ENCODE results near the gene KRT80. TPM values are rescaled to one million over a fixed set of nuclear protein-coding genes. Genes with fewer than 3 reads are reported as not detected.

The KRT80 gene
- total and polyA plus RNA-seq, 7 donors: 0.11 to 14.0 (median 0.44) TPM

DNA sequence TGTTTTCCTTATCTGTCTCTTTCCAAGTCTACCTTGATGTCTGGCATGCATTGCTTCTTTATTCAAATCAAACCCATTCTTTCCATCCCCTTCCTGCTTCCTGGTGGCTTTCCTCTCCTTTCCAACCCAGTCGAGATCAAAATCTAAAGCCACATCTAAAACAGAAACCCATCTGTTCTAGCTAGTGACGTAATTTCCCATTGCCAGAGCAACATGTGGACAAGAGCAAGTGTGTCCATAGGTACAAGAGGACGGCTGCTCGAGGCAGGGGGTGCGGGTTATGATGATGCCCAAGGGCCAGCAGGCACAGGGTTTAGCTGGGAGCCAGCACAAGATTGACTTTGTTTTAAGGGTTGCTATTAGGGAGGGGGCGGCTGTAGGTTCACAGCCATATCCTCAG is 7.0 kb downstream of the KRT80 start:
- TF ChIP-seq, protein P1, sequence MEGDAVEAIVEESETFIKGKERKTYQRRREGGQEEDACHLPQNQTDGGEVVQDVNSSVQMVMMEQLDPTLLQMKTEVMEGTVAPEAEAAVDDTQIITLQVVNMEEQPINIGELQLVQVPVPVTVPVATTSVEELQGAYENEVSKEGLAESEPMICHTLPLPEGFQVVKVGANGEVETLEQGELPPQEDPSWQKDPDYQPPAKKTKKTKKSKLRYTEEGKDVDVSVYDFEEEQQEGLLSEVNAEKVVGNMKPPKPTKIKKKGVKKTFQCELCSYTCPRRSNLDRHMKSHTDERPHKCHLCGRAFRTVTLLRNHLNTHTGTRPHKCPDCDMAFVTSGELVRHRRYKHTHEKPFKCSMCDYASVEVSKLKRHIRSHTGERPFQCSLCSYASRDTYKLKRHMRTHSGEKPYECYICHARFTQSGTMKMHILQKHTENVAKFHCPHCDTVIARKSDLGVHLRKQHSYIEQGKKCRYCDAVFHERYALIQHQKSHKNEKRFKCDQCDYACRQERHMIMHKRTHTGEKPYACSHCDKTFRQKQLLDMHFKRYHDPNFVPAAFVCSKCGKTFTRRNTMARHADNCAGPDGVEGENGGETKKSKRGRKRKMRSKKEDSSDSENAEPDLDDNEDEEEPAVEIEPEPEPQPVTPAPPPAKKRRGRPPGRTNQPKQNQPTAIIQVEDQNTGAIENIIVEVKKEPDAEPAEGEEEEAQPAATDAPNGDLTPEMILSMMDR (IDR thresholded peaks at IDR 0.05): no peak
- DNase-seq (no peak), ATAC-seq (no peak)
- H3K27me3 ChIP-seq (ENCODE audit: insufficient read depth in 3 of 3, low read length in 2 of 3): no peaks in the 10 kb centered on the region
- H3K4me3 ChIP-seq: no peak overlapping the region
- WGBS, 3 donors: 67 to 78% (median 71%) methylated on average over 6 of the region's 6 CpGs
- no peaks in the 10 kb centered on the region for H3K36me3 ChIP-seq (ENCODE audit: insufficient read depth in 1 of 2, low read depth in 1 of 2)
- H3K9me3 ChIP-seq: no peaks in the 10 kb centered on the region
- peaks cover 8% of the 10 kb centered on the region for H3K4me1 ChIP-seq
- no peak overlapping the region for H3K27ac ChIP-seq
- intact Hi-C loops (cut with DNase I): loop anchor here in 1 of 2 donors (1.0 kb wide), 1 partner anchor 18 kb away; no protein-coding TSS in a partner anchor

DNA sequence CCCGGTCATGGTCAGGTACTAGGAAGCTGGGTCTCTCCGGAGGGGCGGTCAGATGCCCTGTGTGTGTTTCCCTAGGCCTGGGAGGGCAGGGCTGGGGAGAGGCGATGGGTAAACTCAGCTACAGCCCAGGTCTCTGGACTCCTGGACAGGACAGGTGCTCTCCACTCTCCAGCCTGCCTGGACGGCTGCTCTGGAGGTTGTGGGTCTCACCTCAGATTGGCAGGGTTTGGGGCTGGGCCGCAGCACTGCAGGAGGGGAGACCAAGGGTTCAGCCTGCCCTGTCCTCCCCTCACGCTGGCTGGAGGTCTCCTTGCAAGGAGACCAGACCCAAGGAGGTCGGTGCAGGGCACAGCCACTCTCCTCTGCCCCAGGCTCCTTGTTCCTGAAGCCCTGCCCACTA is 7.8 kb downstream of the KRT80 start:
- Histone ChIP-seq H3K27ac (no peak overlapping the region), H3K9me3 (no peaks in the 10 kb centered on the region), H3K36me3 (ENCODE audit: insufficient read depth in 1 of 2, low read depth in 1 of 2) (no peaks in the 10 kb centered on the region), H3K27me3 (ENCODE audit: insufficient read depth in 3 of 3, low read length in 2 of 3) (no peaks in the 10 kb centered on the region), H3K4me3 (no peak overlapping the region), H3K4me1 (peaks cover 8% of the 10 kb centered on the region)
- ATAC-seq (no peak), DNase-seq (no peak)
- 78 to 89% (median 85%) methylated on average over 8 of the region's 8 CpGs for WGBS, 3 donors
- TF ChIP-seq, protein P1 (IDR thresholded peaks at IDR 0.05): no peak
- intact Hi-C loops (cut with DNase I): no loop called here

DNA sequence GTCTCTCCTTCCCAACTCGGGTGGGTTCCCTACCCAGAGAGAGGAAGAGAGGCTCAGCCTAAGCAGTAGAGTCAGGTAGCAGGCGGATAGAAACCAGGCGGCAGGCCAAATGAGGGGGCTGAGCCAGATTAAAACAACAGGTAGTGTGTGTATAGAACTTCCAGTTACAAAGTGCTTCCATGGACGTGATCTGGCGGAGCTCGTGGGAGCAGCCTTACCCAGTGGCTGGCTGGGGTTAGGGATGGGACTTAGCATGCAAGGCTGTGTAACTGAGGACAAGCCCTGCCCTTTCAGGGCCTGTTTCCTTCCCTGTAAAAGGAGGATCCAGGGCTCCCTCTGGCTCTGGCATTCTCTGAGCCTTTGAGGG is 8.3 kb downstream of the KRT80 start:
- peaks cover 8% of the 10 kb centered on the region for H3K4me1 ChIP-seq
- 67 to 74% (median 70%) methylated on average over 6 of the region's 6 CpGs for WGBS, 3 donors

DNA sequence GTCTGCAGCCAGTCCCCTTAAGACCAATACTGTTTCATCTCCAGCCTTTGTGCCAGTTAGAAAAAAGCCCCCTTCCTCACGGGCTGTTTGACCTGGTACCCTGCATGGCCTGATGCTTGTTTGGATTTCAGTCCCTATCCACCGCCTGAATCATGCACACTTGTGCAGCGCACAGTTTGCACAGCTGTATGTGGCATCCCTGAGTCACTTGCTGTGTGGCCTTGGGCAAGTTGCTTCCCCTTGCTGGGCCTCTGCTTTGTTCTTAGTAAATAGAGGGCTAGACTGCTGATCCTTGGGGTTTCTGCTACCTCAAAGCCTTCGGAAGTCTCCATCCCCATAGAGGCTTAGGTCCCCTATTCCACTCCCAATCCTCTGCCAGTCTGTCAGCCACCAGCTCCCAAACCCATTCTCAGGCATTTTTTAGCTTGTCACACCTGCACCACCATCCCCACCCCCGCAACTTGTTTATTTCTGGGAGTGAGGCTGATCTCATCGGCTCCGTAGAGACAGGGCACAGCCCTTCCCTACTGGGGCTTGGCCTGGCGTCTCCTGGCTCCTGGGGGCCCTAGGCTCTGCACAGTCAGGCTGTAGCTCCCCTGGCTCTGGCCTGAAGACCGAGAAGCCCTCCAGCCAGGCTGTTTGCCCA is 8.8 kb downstream of the KRT80 start:
- H3K27me3 ChIP-seq (ENCODE audit: insufficient read depth in 3 of 3, low read length in 2 of 3): no peaks in the 10 kb centered on the region
- TF ChIP-seq, protein P1 (IDR thresholded peaks at IDR 0.05): no peak
- DNase-seq (no peak), ATAC-seq (peak in 2 of 4 donors; percentile 7 to 32)
- H3K36me3 ChIP-seq (ENCODE audit: insufficient read depth in 1 of 2, low read depth in 1 of 2): no peaks in the 10 kb centered on the region
- H3K9me3 ChIP-seq: no peaks in the 10 kb centered on the region
- no peak overlapping the region for H3K4me3 ChIP-seq
- H3K4me1 ChIP-seq: peaks cover 8% of the 10 kb centered on the region
- 62 to 82% (median 73%) methylated on average over 9 of the region's 9 CpGs for WGBS, 3 donors
- H3K27ac ChIP-seq: no peak overlapping the region
- intact Hi-C loops (cut with DNase I): no loop called here

More for the DNA sequence above, 8.3 kb downstream of the KRT80 start:
- Histone ChIP-seq H3K9me3 (no peaks in the 10 kb centered on the region), H3K27ac (no peak overlapping the region), H3K4me3 (no peak overlapping the region), H3K27me3 (ENCODE audit: insufficient read depth in 3 of 3, low read length in 2 of 3) (no peaks in the 10 kb centered on the region), H3K36me3 (ENCODE audit: insufficient read depth in 1 of 2, low read depth in 1 of 2) (no peaks in the 10 kb centered on the region)
- intact Hi-C loops (cut with DNase I): no loop called here
- ATAC-seq (peak in 1 of 4 donors; percentile 33), DNase-seq (no peak)
- TF ChIP-seq, protein P1 (IDR thresholded peaks at IDR 0.05): no peak

DNA sequence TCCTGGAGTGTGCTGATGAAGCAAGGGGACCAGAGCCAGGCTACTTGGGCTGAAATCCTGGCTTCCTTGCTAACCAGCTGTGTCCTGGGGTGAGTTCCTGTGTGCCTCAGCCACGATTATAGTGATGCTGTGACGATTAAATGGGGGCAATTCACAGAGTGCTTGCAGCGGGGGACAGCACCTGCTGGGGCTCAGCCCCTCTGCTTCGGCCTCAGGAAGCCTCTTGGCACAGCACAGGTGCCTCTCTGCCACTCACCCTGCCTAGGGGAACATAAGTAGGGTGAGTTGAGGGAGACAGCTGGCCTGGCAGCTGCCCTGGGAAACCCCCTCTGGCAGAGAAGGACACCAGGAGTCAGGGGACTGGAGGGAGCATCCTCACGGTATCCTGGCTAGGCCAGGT is 9.4 kb downstream of the KRT80 start:
- H3K4me1 ChIP-seq: peaks cover 8% of the 10 kb centered on the region
- intact Hi-C loops (cut with DNase I): no loop called here
- H3K36me3 ChIP-seq (ENCODE audit: insufficient read depth in 1 of 2, low read depth in 1 of 2): no peaks in the 10 kb centered on the region
- no peaks in the 10 kb centered on the region for H3K27me3 ChIP-seq (ENCODE audit: insufficient read depth in 3 of 3, low read length in 2 of 3)
- H3K9me3 ChIP-seq: no peaks in the 10 kb centered on the region
- H3K4me3 ChIP-seq: no peak overlapping the region
- peak in 3 of 4 donors; percentile 32 to 34 (median 33) for ATAC-seq
- no peak for DNase-seq
- H3K27ac ChIP-seq: no peak overlapping the region
- TF ChIP-seq, protein P1 (IDR thresholded peaks at IDR 0.05): no peak
- 25 to 51% (median 27%) methylated on average over 5 of the region's 5 CpGs for WGBS, 3 donors

Measured in psoas muscle (tissue), 8 donors.